ENCODE data around the gene ZSWIM3. TPM values are rescaled to one million over a fixed set of nuclear protein-coding genes. Genes with fewer than 3 reads are reported as not detected.

ZSWIM3 gene
- total and polyA plus RNA-seq, 2 donors (not counting 3 experiments of a cell fraction or from before 2014, with no cell fraction given), result 3.8 to 4.4 TPM

GRCh38 chr20:45904583-45905504 is 47.4 kb downstream of the ZSWIM3 start:
- Histone ChIP-seq H4K20me1 (replicated peaks; ENCODE audit: control insufficient read depth, extremely low read depth, insufficient read depth, low read length) (no peaks in the 10 kb centered on the region), H3K9me1 (replicated peaks; ENCODE audit: control insufficient read depth, extremely low read depth, insufficient read depth, low read length) (no peaks in the 10 kb centered on the region), H3K36me3 (ENCODE audit: control insufficient read depth in 2 of 2, extremely low read depth in 1 of 2, insufficient read depth in 2 of 2, low read length in 2 of 2) (peaks cover 0 to 18% of the 10 kb centered on the region in 2 experiments), H3K79me2 (ENCODE audit: control insufficient read depth, insufficient read depth, low read length) (no peaks in the 10 kb centered on the region), H3K27ac (ENCODE audit: insufficient read depth, low read depth, low read length) (no peak overlapping the region), H3K4me1 (ENCODE audit: control insufficient read depth, extremely low read depth, insufficient read depth, low read length) (peaks cover under 1% of the 10 kb centered on the region), H3K4me2 (ENCODE audit: insufficient read depth, low read length) (no peak overlapping the region), H3K9me3 (replicated peaks; ENCODE audit: control insufficient read depth, insufficient read depth, low read length) (no peaks in the 10 kb centered on the region), H2AFZ (ENCODE audit: low read depth, low read length) (no peak overlapping the region), H3K4me3 (replicated peaks in 1 of 3; ENCODE audit: insufficient read depth in 1 of 3, low read depth in 1 of 3, low read length in 3 of 3) (no peak overlapping the region), H3K9ac (replicated peaks; ENCODE audit: extremely low read depth, insufficient read depth, low read length) (no peak overlapping the region), H3K27me3 (ENCODE audit: control insufficient read depth in 2 of 2, insufficient read depth in 2 of 2, low read length in 2 of 2) (no peaks in the 10 kb centered on the region)
- FAIRE-seq (no peak), DNase-seq (ENCODE audit: low read depth, low spot score) (no peak)
- intact Hi-C loops (cut with micrococcal nuclease) (no loop called here), dilution Hi-C loops (cut with MboI; ENCODE audit: extremely low pct_ligation_motif_present, low sequenced_read_pairs) (no loop called here)
- ChIA-PET CTCF (interaction anchor here (1.7 kb wide), 1 partner anchor 14 kb away, joined by 8 read pairs; the partner anchor contains the start of genes CTSA and NEURL2), POLR2A (no interaction called here)
- TF ChIP-seq MYC (IDR thresholded peaks at IDR 0.05; ENCODE audit: low read depth, low read length), result no peak
- BruUV-seq (replicated peaks), result no TSS peak

- no peak overlapping the region for H3K27ac ChIP-seq (ENCODE audit: insufficient read depth, low read depth, low read length)
- no peak for FAIRE-seq
- no peaks in the 10 kb centered on the region for H3K9me1 ChIP-seq (replicated peaks; ENCODE audit: control insufficient read depth, extremely low read depth, insufficient read depth, low read length)
- dilution Hi-C loops (cut with MboI; ENCODE audit: extremely low pct_ligation_motif_present, low sequenced_read_pairs) (no loop called here), intact Hi-C loops (cut with micrococcal nuclease) (no loop called here)
- H3K27me3 ChIP-seq (ENCODE audit: control insufficient read depth in 2 of 2, insufficient read depth in 2 of 2, low read length in 2 of 2), result no peaks in the 10 kb centered on the region
- H4K20me1 ChIP-seq (replicated peaks; ENCODE audit: control insufficient read depth, extremely low read depth, insufficient read depth, low read length), result no peaks in the 10 kb centered on the region
- no peaks in the 10 kb centered on the region for H3K9me3 ChIP-seq (replicated peaks; ENCODE audit: control insufficient read depth, insufficient read depth, low read length)
- H3K36me3 ChIP-seq (ENCODE audit: control insufficient read depth in 2 of 2, extremely low read depth in 1 of 2, insufficient read depth in 2 of 2, low read length in 2 of 2), result peaks cover 0 to 18% of the 10 kb centered on the region in 2 experiments
- no peak overlapping the region for H3K4me3 ChIP-seq (replicated peaks in 1 of 3; ENCODE audit: insufficient read depth in 1 of 3, low read depth in 1 of 3, low read length in 3 of 3)
- no peak for TF ChIP-seq POLR2A (IDR thresholded peaks at IDR 0.05; ENCODE audit: low read depth, low read length)
- no peak for TF ChIP-seq FOS (IDR thresholded peaks at IDR 0.05; ENCODE audit: borderline replicate concordance, insufficient read depth, low read length)
- TF ChIP-seq MYC (IDR thresholded peaks at IDR 0.05; ENCODE audit: low read depth, low read length), result no peak
- no peak for TF ChIP-seq GATA2 (IDR thresholded peaks at IDR 0.05; ENCODE audit: insufficient read depth, insufficient read length, low read depth, low read length)
- no peak for TF ChIP-seq JUN (IDR thresholded peaks at IDR 0.05; ENCODE audit: borderline replicate concordance, insufficient read depth, insufficient read length, low read depth)
- no peak for TF ChIP-seq EZH2 (IDR thresholded peaks at IDR 0.05; ENCODE audit: borderline replicate concordance, low read depth, low read length, severe bottlenecking)
- no peak for TF ChIP-seq CTCF (IDR thresholded peaks at IDR 0.05; ENCODE audit: extremely low read depth in 1 of 2, insufficient read depth in 1 of 2, low read depth in 1 of 2, low read length in 2 of 2)
- no peak for TF ChIP-seq POLR2AphosphoS5 (IDR thresholded peaks at IDR 0.05; ENCODE audit: insufficient read depth, low read depth, low read length)
- TF ChIP-seq, protein P1, sequence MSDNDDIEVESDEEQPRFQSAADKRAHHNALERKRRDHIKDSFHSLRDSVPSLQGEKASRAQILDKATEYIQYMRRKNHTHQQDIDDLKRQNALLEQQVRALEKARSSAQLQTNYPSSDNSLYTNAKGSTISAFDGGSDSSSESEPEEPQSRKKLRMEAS (IDR thresholded peaks at IDR 0.05; ENCODE audit: insufficient read depth, insufficient read length), result no peak
- CTCF ChIA-PET, result interaction anchor here (1.7 kb wide), 1 partner anchor 15 kb away, joined by 8 read pairs; the partner anchor contains the start of genes CTSA and NEURL2
- H3K79me2 ChIP-seq (ENCODE audit: control insufficient read depth, insufficient read depth, low read length), result no peaks in the 10 kb centered on the region
- H3K4me1 ChIP-seq (ENCODE audit: control insufficient read depth, extremely low read depth, insufficient read depth, low read length), result peaks cover 3% of the 10 kb centered on the region
- H3K9ac ChIP-seq (replicated peaks; ENCODE audit: extremely low read depth, insufficient read depth, low read length), result no peak overlapping the region
- POLR2A ChIA-PET, result no interaction called here
- no peak overlapping the region for H3K4me2 ChIP-seq (ENCODE audit: insufficient read depth, low read length)
- H2AFZ ChIP-seq (ENCODE audit: low read depth, low read length), result no peak overlapping the region
- DNase-seq (ENCODE audit: low read depth, low spot score), result no peak
- BruUV-seq (replicated peaks), result no TSS peak
Observed at GRCh38 chr20:45905505-45906079, 48.2 kb downstream of the ZSWIM3 start.
